GM12878 (cell line): ENCODE data around the gene ARL15. TPM values are rescaled to one million over a fixed set of nuclear protein-coding genes. Genes with fewer than 3 reads are reported as not detected.

ENCODE experiments used
- CEBPB ChIP-seq, 2 experiments: fragments of 150-350 bp in 1 of 2; IDR thresholded peaks; 2 replicates each; pipeline ENCODE4 v1.6.1; 2012 to 2014; ENCODE audit warnings: low read depth in 2 of 2, low read length in 2 of 2, borderline replicate concordance in 1 of 2, inconsistent platforms in 1 of 2
- E2F8 ChIP-seq: fragments of 450-650 bp; IDR thresholded peaks from 2 replicates; pipeline ENCODE4 v1.6.1; 2018; ENCODE audit warnings: mild to moderate bottlenecking, low read depth, moderate library complexity; ENCODE audit not compliant: partially characterized antibody
- MAX ChIP-seq: IDR thresholded peaks from 2 replicates; pipeline ENCODE4 v1.6.1; 2012; ENCODE audit warnings: low read depth, low read length, improper control_type of control experiment
- MEF2A ChIP-seq: IDR thresholded peaks from 2 replicates; pipeline ENCODE4 v1.6.1; 2011; ENCODE audit warnings: low read depth, mild to moderate bottlenecking, low read length, moderate library complexity; ENCODE audit not compliant: insufficient read depth
- NFYB ChIP-seq: IDR thresholded peaks from 2 replicates; pipeline ENCODE4 v1.6.1; 2011; ENCODE audit warnings: low read depth, mild to moderate bottlenecking, low read length, improper control_type of control experiment, moderate library complexity; ENCODE audit not compliant: insufficient read depth
- PAX5 ChIP-seq: IDR thresholded peaks from 2 replicates; pipeline ENCODE4 v1.6.1; 2011; ENCODE audit warnings: low read depth, low read length, borderline replicate concordance
- USF1 ChIP-seq: IDR thresholded peaks from 2 replicates; pipeline ENCODE4 v1.6.1; 2011; ENCODE audit warnings: borderline replicate concordance, low read depth, mild to moderate bottlenecking, moderate library complexity, mixed read lengths, low read length; ENCODE audit not compliant: insufficient read depth; ENCODE audit errors: extremely low read length
- ZNF687 ChIP-seq: fragments of 450-650 bp; IDR thresholded peaks from 2 replicates; pipeline ENCODE4 v1.6.1; 2017; ENCODE audit warnings: mild to moderate bottlenecking, moderate library complexity
- polyA plus RNA-seq, 11 experiments: library from polyadenylated mRNA; depleted of rRNA in 4 of 11; unstranded in 6 of 11; stranded (reverse) in 5 of 11; fragments of >200 nt; fragmentation: Nextera tagmentation in 4 of 11; fragmentation: Illumina TruSeq in 1 of 11; extraction: Ambion mirVana in 4 of 11; extraction: Trizol in 1 of 11; gene quantifications; 1 replicate in 1 of 11; 2 replicates in 10 of 11; pipeline versions ENCODE4 v1.2.1 to v1.2.3, GENCODE V29; 2011 to 2016; ENCODE audit warnings: inconsistent platforms in 2 of 11, missing spikeins in 2 of 11, low read depth in 1 of 11
- total RNA-seq, 4 experiments: library from RNA; depleted of rRNA in 3 of 4; stranded (reverse); fragments of >200 nt in 3 of 4; fragmentation: Illumina TruSeq in 1 of 4; extraction: Trizol in 1 of 4; gene quantifications; 2 replicates each; pipeline versions ENCODE4 v1.2.1 to v1.2.3, GENCODE V29; 2013 to 2021

The ARL15 gene
- total and polyA plus RNA-seq, 10 of the 15 experiments (the other 5 are each of a cell fraction or from before 2014, with no cell fraction given), result 3.6 to 11.0 (median 7.7) TPM

- no peak for TF ChIP-seq CEBPB (IDR thresholded peaks at IDR 0.05; ENCODE audit: borderline replicate concordance in 1 of 2, low read depth in 2 of 2, low read length in 2 of 2)
- no peak for TF ChIP-seq NFYB
- no peak for TF ChIP-seq MEF2A
- TF ChIP-seq PAX5, result no peak
- no peak for TF ChIP-seq MAX
- no peak for TF ChIP-seq ZNF687
- no peak for TF ChIP-seq E2F8
- TF ChIP-seq USF1, result no peak
Observed at GRCh38 chr5:53900677-53901076, 409.7 kb downstream of the ARL15 start (continued).
